ENCODE measurements around the gene RPS24. TPM values are rescaled to one million over a fixed set of nuclear protein-coding genes. Genes with fewer than 3 reads are reported as not detected.

RPS24 gene
- 3,337 to 5,180 TPM (median 3,738 TPM) in 3 replicates for polyA plus RNA-seq
- polyA plus RNA-seq (2011; ENCODE audit: low read depth), result 4,182 TPM
- 5,378 and 8,384 TPM in 2 replicates for polyA plus RNA-seq (2011; cell fraction: cytosol; rRNA removed)
- polyA plus RNA-seq (2011; cell fraction: nucleus; rRNA removed), result 1,294 and 1,616 TPM in 2 replicates
- 2,864 and 3,442 TPM in 2 replicates for polyA plus RNA-seq (2012; ENCODE audit: low replicate concordance)
- 292 to 1,305 TPM (median 954 TPM) in 3 replicates for polyA minus RNA-seq
- 756 TPM for polyA minus RNA-seq (2011; cell fraction: cytosol; rRNA and poly(A)+ RNA removed)
- polyA minus RNA-seq (2011; cell fraction: nucleus; rRNA and poly(A)+ RNA removed), result 144 and 255 TPM in 2 replicates

- Histone ChIP-seq H2AFZ (ENCODE audit: control insufficient read depth, low read length) (peak within 1 kb of the TSS; percentile 85), H3K9me1 (ENCODE audit: control insufficient read depth, extremely low read depth, insufficient read depth, low read length) (peaks cover 7% of the 10 kb centered on the region), H3K4me1 (ENCODE audit: control insufficient read depth, extremely low read depth, insufficient read depth, low read length) (peaks cover 43% of the 10 kb centered on the region), H3K4me2 (ENCODE audit: control insufficient read depth, extremely low read depth, insufficient read depth, low read depth, low read length) (peak within 1 kb of the TSS; percentile 88), H3K9me3 (ENCODE audit: control insufficient read depth, low read depth, low read length) (no peaks in the 10 kb centered on the region), H4K20me1 (ENCODE audit: control insufficient read depth, extremely low read depth, insufficient read depth, low read length) (peaks cover 36% of the 10 kb centered on the region), H3K4me3 (ENCODE audit: control insufficient read depth in 2 of 3, extremely low read depth in 1 of 3, insufficient read depth in 2 of 3, low read depth in 1 of 3, low read length in 3 of 3) (peak within 1 kb of the TSS; percentile 85 to 99 (median 97)), H3K27me3 (ENCODE audit: control insufficient read depth, extremely low read depth, insufficient read depth, low read length) (no peaks in the 10 kb centered on the region), H3K27ac (ENCODE audit: control insufficient read depth, insufficient read depth, low read length) (peak within 1 kb of the TSS; percentile 91), H3K9ac (ENCODE audit: control insufficient read depth, extremely low read depth, insufficient read depth, low read length) (peak within 1 kb of the TSS; percentile 96), H3K79me2 (ENCODE audit: control insufficient read depth, insufficient read depth, low read length) (peaks cover 56% of the 10 kb centered on the region), H3K36me3 (ENCODE audit: control insufficient read depth in 2 of 2, extremely low read depth in 1 of 2, insufficient read depth in 2 of 2, low read length in 2 of 2) (peaks cover 20 to 39% of the 10 kb centered on the region in 2 experiments)
- dilution Hi-C loops (cut with MboI; ENCODE audit: extremely low pct_ligation_motif_present, low sequenced_read_pairs), result no loop called here
- TF ChIP-seq EZH2 (IDR thresholded peaks at IDR 0.05; ENCODE audit: low read length), result no peak
- TF ChIP-seq, protein P1, sequence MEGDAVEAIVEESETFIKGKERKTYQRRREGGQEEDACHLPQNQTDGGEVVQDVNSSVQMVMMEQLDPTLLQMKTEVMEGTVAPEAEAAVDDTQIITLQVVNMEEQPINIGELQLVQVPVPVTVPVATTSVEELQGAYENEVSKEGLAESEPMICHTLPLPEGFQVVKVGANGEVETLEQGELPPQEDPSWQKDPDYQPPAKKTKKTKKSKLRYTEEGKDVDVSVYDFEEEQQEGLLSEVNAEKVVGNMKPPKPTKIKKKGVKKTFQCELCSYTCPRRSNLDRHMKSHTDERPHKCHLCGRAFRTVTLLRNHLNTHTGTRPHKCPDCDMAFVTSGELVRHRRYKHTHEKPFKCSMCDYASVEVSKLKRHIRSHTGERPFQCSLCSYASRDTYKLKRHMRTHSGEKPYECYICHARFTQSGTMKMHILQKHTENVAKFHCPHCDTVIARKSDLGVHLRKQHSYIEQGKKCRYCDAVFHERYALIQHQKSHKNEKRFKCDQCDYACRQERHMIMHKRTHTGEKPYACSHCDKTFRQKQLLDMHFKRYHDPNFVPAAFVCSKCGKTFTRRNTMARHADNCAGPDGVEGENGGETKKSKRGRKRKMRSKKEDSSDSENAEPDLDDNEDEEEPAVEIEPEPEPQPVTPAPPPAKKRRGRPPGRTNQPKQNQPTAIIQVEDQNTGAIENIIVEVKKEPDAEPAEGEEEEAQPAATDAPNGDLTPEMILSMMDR (optimal IDR thresholded peaks at IDR 0.05 in 1 of 3, IDR thresholded peaks at IDR 0.05 in 1 of 3, conservative IDR thresholded peaks at IDR 0.05 in 1 of 3; ENCODE audit: extremely low read depth in 1 of 3, insufficient read depth in 2 of 3, low read length in 3 of 3), result peak in 1 of 3 experiments; percentile 13
- DNase-seq (ENCODE audit: low read depth, low spot score) (peak; percentile 83), FAIRE-seq (peak; percentile 82)
Observed at GRCh38 chr10:78033637-78034470, at the start of gene RPS24. Gene RPS24 (plus strand): TSS chr10:78033863. CDS start chr10:78033902, 39 bp downstream.

GRCh38 chr10:77984986-77985385 lies 48.7 kb upstream of the RPS24 start:
- H3K27ac ChIP-seq (ENCODE audit: control insufficient read depth, insufficient read depth, low read length), result no peak overlapping the region
- H3K27me3 ChIP-seq (ENCODE audit: control insufficient read depth, extremely low read depth, insufficient read depth, low read length), result no peaks in the 10 kb centered on the region
- no peak overlapping the region for H3K4me2 ChIP-seq (ENCODE audit: control insufficient read depth, extremely low read depth, insufficient read depth, low read depth, low read length)
- no peak overlapping the region for H2AFZ ChIP-seq (ENCODE audit: control insufficient read depth, low read length)
- peaks cover 41 to 46% of the 10 kb centered on the region in 2 experiments for H3K36me3 ChIP-seq (ENCODE audit: control insufficient read depth in 2 of 2, extremely low read depth in 1 of 2, insufficient read depth in 2 of 2, low read length in 2 of 2)
- H3K4me1 ChIP-seq (ENCODE audit: control insufficient read depth, extremely low read depth, insufficient read depth, low read length), result no peaks in the 10 kb centered on the region
- DNase-seq (ENCODE audit: low read depth, low spot score), result no peak
- no peak for TF ChIP-seq EZH2 (IDR thresholded peaks at IDR 0.05; ENCODE audit: low read length)
- TF ChIP-seq, protein P1 (optimal IDR thresholded peaks at IDR 0.05 in 1 of 3, IDR thresholded peaks at IDR 0.05 in 1 of 3, conservative IDR thresholded peaks at IDR 0.05 in 1 of 3; ENCODE audit: extremely low read depth in 1 of 3, insufficient read depth in 2 of 3, low read length in 3 of 3), result no peak
- H3K9me1 ChIP-seq (ENCODE audit: control insufficient read depth, extremely low read depth, insufficient read depth, low read length), result no peaks in the 10 kb centered on the region
- H3K4me3 ChIP-seq (ENCODE audit: control insufficient read depth in 2 of 3, extremely low read depth in 1 of 3, insufficient read depth in 2 of 3, low read depth in 1 of 3, low read length in 3 of 3), result no peak overlapping the region
- dilution Hi-C loops (cut with MboI; ENCODE audit: extremely low pct_ligation_motif_present, low sequenced_read_pairs), result no loop called here
- no peaks in the 10 kb centered on the region for H3K9me3 ChIP-seq (ENCODE audit: control insufficient read depth, low read depth, low read length)
- H3K79me2 ChIP-seq (ENCODE audit: control insufficient read depth, insufficient read depth, low read length), result no peaks in the 10 kb centered on the region
- FAIRE-seq, result no peak
- no peak overlapping the region for H3K9ac ChIP-seq (ENCODE audit: control insufficient read depth, extremely low read depth, insufficient read depth, low read length)
- no peaks in the 10 kb centered on the region for H4K20me1 ChIP-seq (ENCODE audit: control insufficient read depth, extremely low read depth, insufficient read depth, low read length)

All from keratinocyte (primary cell).